IMR-90 (cell line): ENCODE results near the gene ABL2. TPM values are rescaled to one million over a fixed set of nuclear protein-coding genes. Genes with fewer than 3 reads are reported as not detected.
A peak's percentile ranks its signal among the peaks of the same experiment; 100 is the strongest.

Experiments used
- ATAC-seq: fragments of 200-7000 bp; cut with Tn5 transposase; 2 replicates; pipeline ENCODE4 v1.9.1; 2020; ENCODE audit warnings: low read depth, mild to moderate bottlenecking, moderate library complexity
- BruUV-seq: library from RNA; stranded (reverse); fragments of 400-500 nt; replicated peaks from 2 replicates; lab custom pipeline; 2021; lab: Mats Ljungman, UMichigan
- CTCF ChIA-PET: fragments of 300-600 bp; formaldehyde crosslinking; extraction: SDS; loops from one replicate; lab custom pipeline; 2021; ENCODE audit warnings: antibody characterized with exemption; lab: Yijun Ruan, JAX
- POLR2A ChIA-PET: fragments of 300-600 bp; sonication (Branson Sonifier 250); formaldehyde crosslinking; loops from one replicate; lab custom pipeline; 2022; ENCODE audit warnings: antibody characterized with exemption; ENCODE audit not compliant: unreplicated experiment; lab: Charles Lee
- DNase-seq: peaks from one replicate; pipeline ENCODE4 v3.0.0; 2013
- H2AFZ ChIP-seq: replicated peaks from 2 replicates; pipeline ENCODE3; 2013; ENCODE audit warnings: low read length, mild to moderate bottlenecking; ENCODE audit not compliant: poor library complexity
- H2AK5ac ChIP-seq: 2 replicates; pipeline ENCODE4 v1.6.1; 2013; ENCODE audit warnings: low read depth, low read length, inconsistent platforms
- H2AK9ac ChIP-seq: replicated peaks from 2 replicates; pipeline ENCODE3; 2013; ENCODE audit warnings: mild to moderate bottlenecking, low read depth, low read length, moderate library complexity; ENCODE audit not compliant: poor library complexity
- H2BK120ac ChIP-seq: 2 replicates; pipeline ENCODE4 v1.6.1; 2013; ENCODE audit warnings: low read depth, low read length, inconsistent platforms
- H2BK15ac ChIP-seq: 3 replicates; pipeline ENCODE4 v1.6.1; 2013; ENCODE audit warnings: low read depth, low read length, inconsistent platforms
- H2BK20ac ChIP-seq: 2 replicates; pipeline ENCODE4 v1.6.1; 2013; ENCODE audit warnings: low read depth, mild to moderate bottlenecking, inconsistent platforms, low read length, moderate library complexity
- H2BK5ac ChIP-seq: 2 replicates; pipeline ENCODE4 v1.6.1; 2013; ENCODE audit warnings: mild to moderate bottlenecking, low read depth, low read length, inconsistent platforms; ENCODE audit not compliant: poor library complexity, severe bottlenecking
- H3K14ac ChIP-seq: replicated peaks from 2 replicates; pipeline ENCODE4 v1.6.1; 2013; ENCODE audit warnings: low read depth, low read length, inconsistent platforms
- H3K18ac ChIP-seq: 2 replicates; pipeline ENCODE4 v1.6.1; 2013; ENCODE audit warnings: low read depth, low read length, control low read depth
- H3K23ac ChIP-seq: 2 replicates; pipeline ENCODE4 v1.6.1; 2013; ENCODE audit warnings: low read depth, low read length, inconsistent platforms
- H3K27ac ChIP-seq: 2 replicates; pipeline ENCODE4 v1.5.1; 2013; ENCODE audit warnings: mild to moderate bottlenecking, control low read depth, low read length; ENCODE audit not compliant: insufficient read depth
- H3K27me3 ChIP-seq: 2 replicates; pipeline ENCODE4 v1.6.1; 2013; ENCODE audit warnings: low read length; ENCODE audit not compliant: control insufficient read depth, insufficient read depth
- H3K36me3 ChIP-seq: 2 replicates; pipeline ENCODE4 v1.6.1; 2013; ENCODE audit warnings: low read length, mixed read lengths; ENCODE audit not compliant: control insufficient read depth, insufficient read depth
- H3K4ac ChIP-seq: 2 replicates; pipeline ENCODE4 v1.6.1; 2013; ENCODE audit warnings: low read depth, low read length, inconsistent platforms
- H3K4me1 ChIP-seq: 2 replicates; pipeline ENCODE4 v1.6.1; 2013; ENCODE audit warnings: low read length, mixed read lengths; ENCODE audit not compliant: control insufficient read depth, insufficient read depth
- H3K4me2 ChIP-seq: 2 replicates; pipeline ENCODE4 v1.6.1; 2013; ENCODE audit warnings: low read depth, mild to moderate bottlenecking, control low read depth, low read length, moderate library complexity
- H3K4me3 ChIP-seq: 2 replicates; pipeline ENCODE4 v1.5.1; 2013; ENCODE audit warnings: low read depth, mild to moderate bottlenecking, control low read depth, low read length, moderate library complexity; ENCODE audit not compliant: insufficient read depth
- H3K56ac ChIP-seq: 2 replicates; pipeline ENCODE4 v1.6.1; 2013; ENCODE audit warnings: low read length, inconsistent platforms; ENCODE audit not compliant: insufficient read depth; ENCODE audit errors: extremely low read depth
- H3K79me1 ChIP-seq, 2 experiments: 2 replicates each; pipeline ENCODE4 v1.6.1; 2013; ENCODE audit warnings: low read length in 2 of 2, inconsistent platforms in 1 of 2, low read depth in 1 of 2
- H3K9ac ChIP-seq: 2 replicates; pipeline ENCODE4 v1.6.1; 2013; ENCODE audit warnings: low read depth, low read length, control low read depth
- H3K9me1 ChIP-seq: 2 replicates; pipeline ENCODE4 v1.6.1; 2013; ENCODE audit warnings: low read length, inconsistent platforms; ENCODE audit not compliant: insufficient read depth
- H3K9me3 ChIP-seq: 2 replicates; pipeline ENCODE4 v1.6.1; 2013; ENCODE audit warnings: low read length; ENCODE audit not compliant: control insufficient read depth, insufficient read depth
- H4K20me1 ChIP-seq: 2 replicates; pipeline ENCODE4 v1.6.1; 2013; ENCODE audit warnings: low read length, inconsistent platforms; ENCODE audit not compliant: insufficient read depth
- H4K5ac ChIP-seq: 2 replicates; pipeline ENCODE4 v1.6.1; 2013; ENCODE audit warnings: mild to moderate bottlenecking, low read depth, low read length, control low read depth
- H4K8ac ChIP-seq, 2 experiments: 2 replicates each; pipeline ENCODE4 v1.6.1; 2013; ENCODE audit warnings: low read depth in 2 of 2, low read length in 2 of 2, control low read depth in 1 of 2, inconsistent platforms in 1 of 2
- H4K91ac ChIP-seq: 2 replicates; pipeline ENCODE4 v1.6.1; 2013; ENCODE audit warnings: low read depth, low read length, inconsistent platforms; ENCODE audit not compliant: insufficient read depth
- BHLHE40 ChIP-seq: fragments of 150-350 bp; IDR thresholded peaks from 2 replicates; pipeline ENCODE4 v1.6.1; 2016; ENCODE audit warnings: mild to moderate bottlenecking, low read depth, low read length
- CEBPB ChIP-seq: IDR thresholded peaks from 2 replicates; pipeline ENCODE4 v1.6.1; 2012; ENCODE audit warnings: low read depth, low read length, improper control_type of control experiment
- CHD1 ChIP-seq: IDR thresholded peaks from 2 replicates; pipeline ENCODE4 v1.6.1; 2012; ENCODE audit warnings: low read depth, low read length, improper control_type of control experiment
- FOS ChIP-seq: fragments of 150-350 bp; IDR thresholded peaks from 2 replicates; pipeline ENCODE4 v1.6.1; 2016; ENCODE audit warnings: low read depth, low read length
- MAFK ChIP-seq: IDR thresholded peaks from 2 replicates; pipeline ENCODE4 v1.6.1; 2012; ENCODE audit warnings: low read depth, low read length, improper control_type of control experiment
- MAZ ChIP-seq: IDR thresholded peaks from 2 replicates; pipeline ENCODE4 v1.6.1; 2012; ENCODE audit warnings: low read depth, mild to moderate bottlenecking, low read length, improper control_type of control experiment, moderate library complexity, borderline replicate concordance
- MXI1 ChIP-seq: IDR thresholded peaks from 2 replicates; pipeline ENCODE4 v1.6.1; 2012; ENCODE audit warnings: low read depth, mild to moderate bottlenecking, low read length, moderate library complexity, borderline replicate concordance
- NFE2L2 ChIP-seq: fragments of 150-350 bp; IDR thresholded peaks from 2 replicates; pipeline ENCODE4 v1.6.1; 2016; ENCODE audit warnings: low read depth, mild to moderate bottlenecking, low read length
- POLR2A ChIP-seq: IDR thresholded peaks from 2 replicates; pipeline ENCODE4 v1.6.1; 2012; ENCODE audit warnings: mild to moderate bottlenecking, low read depth, low read length
- RCOR1 ChIP-seq: IDR thresholded peaks from 2 replicates; pipeline ENCODE4 v1.6.1; 2012; ENCODE audit warnings: mild to moderate bottlenecking, low read length, improper control_type of control experiment; ENCODE audit not compliant: insufficient replicate concordance
- RFX5 ChIP-seq: IDR thresholded peaks from 2 replicates; pipeline ENCODE4 v1.8.0; 2012; ENCODE audit warnings: low read depth, mild to moderate bottlenecking, low read length, moderate library complexity
- SMC3 ChIP-seq: fragments of 150-350 bp; IDR thresholded peaks from 2 replicates; pipeline ENCODE4 v1.6.1; 2016; ENCODE audit warnings: low read depth, mild to moderate bottlenecking, antibody characterized with exemption, low read length, moderate library complexity
- WGBS, 2 experiments: methylation state at CpG; one replicate each; pipeline versions ENCODE4 v1.1.5 to v1.1.7; 2013; ENCODE audit warnings: missing lambda C conversion rate in 2 of 2; ENCODE audit not compliant: insufficient read length in 1 of 2; ENCODE audit errors: extremely low coverage in 2 of 2; 5-methylcytosine and 5-hydroxymethylcytosine counted together
- dilution Hi-C: fragments of 300-500 bp; cut with HindIII; formaldehyde crosslinking; loops from one replicate; pipeline ENCODE4 v1.14.3; 2018; ENCODE audit warnings: low sequenced_read_pairs; ENCODE audit not compliant: unreplicated experiment
- in situ Hi-C: fragments of 300-500 bp; cut with MboI; formaldehyde crosslinking; loops from 3 replicates; pipeline ENCODE4 v1.14.3; 2019; ENCODE audit warnings: low sequenced_read_pairs, inconsistent platforms, mixed read lengths
- intact Hi-C: fragments of 100-400 bp; cut with micrococcal nuclease; formaldehyde crosslinking; loops from 2 replicates; pipeline ENCODE4 v1.10.0; 2022
- polyA plus RNA-seq, 3 experiments: library from polyadenylated mRNA; depleted of rRNA; stranded (reverse); fragments of >200 nt; gene quantifications; 2 replicates each; pipeline ENCODE4 v1.2.3, GENCODE V29; 2012; ENCODE audit warnings: low replicate concordance in 1 of 3
- total RNA-seq: library from RNA; depleted of rRNA; stranded (reverse); fragments of >200 nt; gene quantifications from 2 replicates; pipeline ENCODE4 v1.2.3, GENCODE V29; 2012
- TF ChIP-seq, protein P1 (sequence below): fragments of 150-350 bp; IDR thresholded peaks from 2 replicates; pipeline ENCODE4 v1.6.1; 2017; ENCODE audit warnings: mild to moderate bottlenecking, antibody characterized with exemption, low read length, low read depth
- TF ChIP-seq, protein P2 (sequence below): conservative IDR thresholded peaks from 2 replicates; pipeline ENCODE4 v1.5.1; 2012; ENCODE audit warnings: mild to moderate bottlenecking, low read depth, low read length, improper control_type of control experiment
- TF ChIP-seq, protein P3 (sequence below): fragments of 150-350 bp; IDR thresholded peaks from 2 replicates; pipeline ENCODE4 v1.6.1; 2016; ENCODE audit warnings: low read depth, mild to moderate bottlenecking, low read length, moderate library complexity, borderline replicate concordance

The ABL2 gene
- total and polyA plus RNA-seq, 2 of the 4 experiments (the other 2 are of a cell fraction) = 9.7 to 110 TPM

DNA sequence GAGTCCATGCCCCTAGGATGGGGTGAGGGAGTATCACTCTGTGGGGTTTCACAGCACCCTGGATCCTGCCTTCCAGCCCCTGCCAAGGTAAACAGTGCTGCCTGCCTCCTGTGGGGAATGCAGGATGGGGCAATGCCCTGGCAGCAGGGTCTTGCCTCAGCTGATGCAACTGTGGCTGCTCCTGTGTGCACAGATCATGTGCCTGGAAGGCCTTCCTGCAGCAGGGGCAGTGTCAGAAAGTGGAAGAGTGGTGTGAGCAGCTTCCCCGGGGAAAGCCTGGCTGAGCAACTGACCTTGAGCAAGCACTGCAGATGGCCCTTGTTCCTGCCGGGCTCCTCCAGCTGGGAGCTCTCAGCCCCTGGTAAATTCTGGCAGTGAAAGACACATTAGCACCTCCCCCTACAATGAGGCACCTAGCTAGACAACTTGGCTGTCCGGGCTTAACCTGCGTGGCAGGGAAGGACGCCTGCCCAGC, 137.7 kb downstream of the ABL2 start:
- H3K27ac ChIP-seq = peak overlapping the region; percentile 50; the same call in 1 of the 2 replicates
- H3K36me3 ChIP-seq = peaks cover 46% of the 10 kb centered on the region
- H3K27me3 ChIP-seq = no peaks in the 10 kb centered on the region
- ATAC-seq (peak; percentile 69), DNase-seq (peak; percentile 63)
- H2BK15ac ChIP-seq = no peak overlapping the region; the same call in 2 of the 3 replicates
- H3K4ac ChIP-seq = peak overlapping the region; percentile 42
- intact Hi-C loops (no loop called here), dilution Hi-C loops (no loop called here), in situ Hi-C loops (no loop called here)
- peak overlapping the region; percentile 39 for H3K23ac ChIP-seq
- no peak overlapping the region; the same call in 1 of the 2 replicates for H3K4me2 ChIP-seq
- H3K4me1 ChIP-seq = peaks cover 10% of the 10 kb centered on the region
- TF ChIP-seq SMC3 (no peak), CEBPB (peak; percentile 84), BHLHE40 (peak; percentile 62; the same call in 1 of the 2 replicates), MAFK (no peak), RFX5 (no peak), NFE2L2 (no peak), CHD1 (no peak), POLR2A (no peak), MAZ (peak; percentile 44; the same call in 1 of the 2 replicates), MXI1 (0 out of 2 replicates have a peak, but pooled peaks have one; percentile 9), FOS (no peak), RCOR1 (no peak)
- TF ChIP-seq, protein P1, sequence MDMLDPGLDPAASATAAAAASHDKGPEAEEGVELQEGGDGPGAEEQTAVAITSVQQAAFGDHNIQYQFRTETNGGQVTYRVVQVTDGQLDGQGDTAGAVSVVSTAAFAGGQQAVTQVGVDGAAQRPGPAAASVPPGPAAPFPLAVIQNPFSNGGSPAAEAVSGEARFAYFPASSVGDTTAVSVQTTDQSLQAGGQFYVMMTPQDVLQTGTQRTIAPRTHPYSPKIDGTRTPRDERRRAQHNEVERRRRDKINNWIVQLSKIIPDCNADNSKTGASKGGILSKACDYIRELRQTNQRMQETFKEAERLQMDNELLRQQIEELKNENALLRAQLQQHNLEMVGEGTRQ = peak; percentile 15; the same call in 1 of the 2 replicates
- TF ChIP-seq, protein P2, sequence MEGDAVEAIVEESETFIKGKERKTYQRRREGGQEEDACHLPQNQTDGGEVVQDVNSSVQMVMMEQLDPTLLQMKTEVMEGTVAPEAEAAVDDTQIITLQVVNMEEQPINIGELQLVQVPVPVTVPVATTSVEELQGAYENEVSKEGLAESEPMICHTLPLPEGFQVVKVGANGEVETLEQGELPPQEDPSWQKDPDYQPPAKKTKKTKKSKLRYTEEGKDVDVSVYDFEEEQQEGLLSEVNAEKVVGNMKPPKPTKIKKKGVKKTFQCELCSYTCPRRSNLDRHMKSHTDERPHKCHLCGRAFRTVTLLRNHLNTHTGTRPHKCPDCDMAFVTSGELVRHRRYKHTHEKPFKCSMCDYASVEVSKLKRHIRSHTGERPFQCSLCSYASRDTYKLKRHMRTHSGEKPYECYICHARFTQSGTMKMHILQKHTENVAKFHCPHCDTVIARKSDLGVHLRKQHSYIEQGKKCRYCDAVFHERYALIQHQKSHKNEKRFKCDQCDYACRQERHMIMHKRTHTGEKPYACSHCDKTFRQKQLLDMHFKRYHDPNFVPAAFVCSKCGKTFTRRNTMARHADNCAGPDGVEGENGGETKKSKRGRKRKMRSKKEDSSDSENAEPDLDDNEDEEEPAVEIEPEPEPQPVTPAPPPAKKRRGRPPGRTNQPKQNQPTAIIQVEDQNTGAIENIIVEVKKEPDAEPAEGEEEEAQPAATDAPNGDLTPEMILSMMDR = no peak
- TF ChIP-seq, protein P3, sequence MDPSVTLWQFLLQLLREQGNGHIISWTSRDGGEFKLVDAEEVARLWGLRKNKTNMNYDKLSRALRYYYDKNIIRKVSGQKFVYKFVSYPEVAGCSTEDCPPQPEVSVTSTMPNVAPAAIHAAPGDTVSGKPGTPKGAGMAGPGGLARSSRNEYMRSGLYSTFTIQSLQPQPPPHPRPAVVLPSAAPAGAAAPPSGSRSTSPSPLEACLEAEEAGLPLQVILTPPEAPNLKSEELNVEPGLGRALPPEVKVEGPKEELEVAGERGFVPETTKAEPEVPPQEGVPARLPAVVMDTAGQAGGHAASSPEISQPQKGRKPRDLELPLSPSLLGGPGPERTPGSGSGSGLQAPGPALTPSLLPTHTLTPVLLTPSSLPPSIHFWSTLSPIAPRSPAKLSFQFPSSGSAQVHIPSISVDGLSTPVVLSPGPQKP = no peak
- H4K91ac ChIP-seq = peak overlapping the region; percentile 72
- H3K56ac ChIP-seq = no peak overlapping the region
- H3K9ac ChIP-seq = no peak overlapping the region
- H2BK20ac ChIP-seq = 0 out of 2 replicates have a peak overlapping the region, but pooled peaks have one; percentile 26
- peak overlapping the region; percentile 20 to 72; a peak in 2 of 4 replicates for H4K8ac ChIP-seq
- peak overlapping the region; percentile 5 for H2AFZ ChIP-seq
- peak overlapping the region; percentile 9; the same call in 1 of the 2 replicates for H4K5ac ChIP-seq
- no CpG with 5 or more reads among the region's 5 CpGs for WGBS, 2 experiments
- H3K4me3 ChIP-seq = no peak overlapping the region
- H3K18ac ChIP-seq = no peak overlapping the region; the same call in 1 of the 2 replicates
- BruUV-seq = no TSS peak
- no peaks in the 10 kb centered on the region for H3K9me3 ChIP-seq
- peaks cover 23% of the 10 kb centered on the region for H3K9me1 ChIP-seq
- POLR2A ChIA-PET = no interaction called here
- H2BK5ac ChIP-seq = peak overlapping the region; percentile 4
- peaks cover 3% of the 10 kb centered on the region; the same call in 1 of the 2 replicates for H4K20me1 ChIP-seq
- H2BK120ac ChIP-seq = peak overlapping the region; percentile 9; the same call in 1 of the 2 replicates
- peak overlapping the region; percentile 74 for H2AK9ac ChIP-seq
- CTCF ChIA-PET = no interaction called here
- peaks cover 0 to 75% of the 10 kb centered on the region in 2 experiments; a peak in 2 of 4 replicates for H3K79me1 ChIP-seq
- peak overlapping the region; percentile 3; the same call in 1 of the 2 replicates for H3K14ac ChIP-seq
- H2AK5ac ChIP-seq = peak overlapping the region; percentile 37; the same call in 1 of the 2 replicates
